K562 (cell line): ENCODE measurements around the gene EFCAB5. TPM values are rescaled to one million over a fixed set of nuclear protein-coding genes. Genes with fewer than 3 reads are reported as not detected.
A peak's percentile ranks its signal among the peaks of the same experiment; 100 is the strongest.

ENCODE experiments used
- EWSR1 ChIP-seq: fragments of 450-650 bp; IDR thresholded peaks from 2 replicates; pipeline ENCODE4 v1.6.1; 2018; ENCODE audit warnings: borderline replicate concordance, mild to moderate bottlenecking, low read depth, moderate library complexity; ENCODE audit not compliant: partially characterized antibody
- FOSL1 ChIP-seq: fragments of 200-800 bp; sonication (Bioruptor generic); conservative IDR thresholded peaks from 2 replicates; pipeline ENCODE4 v1.6.1; 2016; ENCODE audit warnings: missing genetic modification characterization, missing compliant biosample characterization
- GABPB1 ChIP-seq: sonication (generic); formaldehyde crosslinking; IDR thresholded peaks from 2 replicates; pipeline ENCODE4 v1.8.0; 2022; ENCODE audit warnings: mild to moderate bottlenecking, missing genetic modification reagents
- MGA ChIP-seq: fragments of 450-650 bp; IDR thresholded peaks from 2 replicates; pipeline ENCODE4 v1.6.1; 2016; ENCODE audit warnings: mild to moderate bottlenecking, moderate library complexity
- POLR2B ChIP-seq: fragments of 450-650 bp; IDR thresholded peaks from 2 replicates; pipeline ENCODE4 v1.6.1; 2018; ENCODE audit warnings: low read depth; ENCODE audit not compliant: partially characterized antibody
- SIN3A ChIP-seq, 2 experiments: fragments of 150-350 bp in 1 of 2; IDR thresholded peaks; 2 replicates each; pipeline ENCODE4 v1.6.1; 2011 to 2016; ENCODE audit warnings: borderline replicate concordance in 2 of 2, low read depth in 2 of 2, low read length in 2 of 2, mild to moderate bottlenecking in 2 of 2, moderate library complexity in 2 of 2; ENCODE audit not compliant: control insufficient read depth in 1 of 2
- SP2 ChIP-seq: IDR thresholded peaks from 2 replicates; pipeline ENCODE4 v1.6.1; 2011; ENCODE audit warnings: mild to moderate bottlenecking, low read depth, low read length, moderate library complexity; ENCODE audit not compliant: poor library complexity, severe bottlenecking; ENCODE audit errors: extremely low read depth
- TAF7 ChIP-seq: fragments of 450-650 bp; IDR thresholded peaks from 2 replicates; pipeline ENCODE4 v1.6.1; 2016; ENCODE audit warnings: missing genetic modification characterization, missing compliant biosample characterization
- USF1 ChIP-seq: sonication (generic); formaldehyde crosslinking; IDR thresholded peaks from 2 replicates; pipeline ENCODE4 v1.9.0; 2022; ENCODE audit warnings: mild to moderate bottlenecking, missing genetic modification reagents
- WHSC1 ChIP-seq: IDR thresholded peaks from one replicate; pipeline ENCODE4 v1.6.1; 2012; ENCODE audit warnings: low read length, control low read depth, inconsistent platforms
- XRCC5 ChIP-seq: fragments of 200-400 bp; formaldehyde crosslinking; IDR thresholded peaks from 2 replicates; pipeline ENCODE4 v1.6.1; 2017; ENCODE audit warnings: low read depth, mild to moderate bottlenecking, low read length
- ZNF146 ChIP-seq: IDR thresholded peaks from one replicate; pipeline ENCODE4 v1.6.1; 2018; ENCODE audit warnings: missing compliant biosample characterization; ENCODE audit not compliant: unreplicated experiment
- ZNF431 ChIP-seq: sonication (generic); formaldehyde crosslinking; IDR thresholded peaks from 2 replicates; pipeline ENCODE4 v1.8.0; 2022; ENCODE audit warnings: mild to moderate bottlenecking, missing genetic modification reagents
- ZNF778 ChIP-seq: fragments of 450-650 bp; formaldehyde crosslinking; IDR thresholded peaks from 2 replicates; pipeline ENCODE4 v1.4.0; 2020; ENCODE audit warnings: mild to moderate bottlenecking, moderate library complexity
- polyA plus RNA-seq, 8 experiments: library from polyadenylated mRNA; depleted of rRNA in 4 of 8; stranded (reverse) in 5 of 8; unstranded in 3 of 8; fragments of >200 nt; fragmentation: Nextera tagmentation in 2 of 8; fragmentation: Illumina TruSeq in 1 of 8; extraction: Ambion mirVana in 2 of 8; extraction: Trizol in 1 of 8; gene quantifications; 2 replicates each; pipeline versions ENCODE4 v1.2.1 to v1.2.3, GENCODE V29; 2011 to 2014; ENCODE audit warnings: inconsistent platforms in 1 of 8, missing spikeins in 1 of 8
- total RNA-seq, 7 experiments: library from RNA; depleted of rRNA in 6 of 7; stranded (reverse); fragments of >200 nt in 6 of 7; fragmentation: Illumina TruSeq in 2 of 7; extraction: Trizol in 2 of 7; gene quantifications; 2 replicates each; pipeline versions ENCODE4 v1.2.1 to v1.2.3, GENCODE V29; 2011 to 2021; ENCODE audit warnings: low replicate concordance in 1 of 7

EFCAB5 gene
- total and polyA plus RNA-seq, 9 of the 15 experiments (the other 6 are each of a cell fraction or from before 2014, with no cell fraction given) = 0.06 to 0.11 TPM; not detected in 7

GRCh38 chr17:29929533-29930408, 11.7 kb upstream of the EFCAB5 start, which contains the start of gene SSH2 (continued):
- no peak for TF ChIP-seq MGA
- TF ChIP-seq USF1 (CRISPR knock-in tag) = no peak
- TF ChIP-seq GABPB1 = peak; percentile 70
- TF ChIP-seq ZNF431 (CRISPR knock-in tag) = no peak
- TF ChIP-seq ZNF778 (CRISPR knock-in tag) = no peak
- peak; percentile 79 for TF ChIP-seq FOSL1 (tag)
- TF ChIP-seq POLR2B = no peak
- no peak for TF ChIP-seq TAF7 (tag)
- TF ChIP-seq WHSC1 = no peak
- no peak for TF ChIP-seq ZNF146
- no peak for TF ChIP-seq XRCC5
- TF ChIP-seq EWSR1 = no peak
- peak; percentile 46 to 75; a peak in 1 of 4 replicates for TF ChIP-seq SIN3A (IDR thresholded peaks at IDR 0.05; ENCODE audit: borderline replicate concordance in 2 of 2, control insufficient read depth in 1 of 2, low read depth in 2 of 2, low read length in 2 of 2)
- TF ChIP-seq SP2 = no peak
